Body of pancreas (tissue), 4 donors: ENCODE data around the gene LMOD2.

Experiments
- POLR2A ChIP-seq, 3 donors: fragments of 450-650 bp; IDR thresholded peaks; one replicate each; pipeline ENCODE4 v1.6.1; 2016; ENCODE audit warnings: antibody characterized with exemption in 3 of 3, mild to moderate bottlenecking in 2 of 3
- TF ChIP-seq, protein P1 (sequence below), 7 experiments: fragments of 450-650 bp in 4 of 7; fragments of 200-600 bp in 3 of 7; sonication (generic) in 3 of 7; IDR thresholded peaks; one replicate each; pipeline ENCODE4 v1.5.1; 2016 to 2019; ENCODE audit warnings: antibody characterized with exemption in 7 of 7

DNA sequence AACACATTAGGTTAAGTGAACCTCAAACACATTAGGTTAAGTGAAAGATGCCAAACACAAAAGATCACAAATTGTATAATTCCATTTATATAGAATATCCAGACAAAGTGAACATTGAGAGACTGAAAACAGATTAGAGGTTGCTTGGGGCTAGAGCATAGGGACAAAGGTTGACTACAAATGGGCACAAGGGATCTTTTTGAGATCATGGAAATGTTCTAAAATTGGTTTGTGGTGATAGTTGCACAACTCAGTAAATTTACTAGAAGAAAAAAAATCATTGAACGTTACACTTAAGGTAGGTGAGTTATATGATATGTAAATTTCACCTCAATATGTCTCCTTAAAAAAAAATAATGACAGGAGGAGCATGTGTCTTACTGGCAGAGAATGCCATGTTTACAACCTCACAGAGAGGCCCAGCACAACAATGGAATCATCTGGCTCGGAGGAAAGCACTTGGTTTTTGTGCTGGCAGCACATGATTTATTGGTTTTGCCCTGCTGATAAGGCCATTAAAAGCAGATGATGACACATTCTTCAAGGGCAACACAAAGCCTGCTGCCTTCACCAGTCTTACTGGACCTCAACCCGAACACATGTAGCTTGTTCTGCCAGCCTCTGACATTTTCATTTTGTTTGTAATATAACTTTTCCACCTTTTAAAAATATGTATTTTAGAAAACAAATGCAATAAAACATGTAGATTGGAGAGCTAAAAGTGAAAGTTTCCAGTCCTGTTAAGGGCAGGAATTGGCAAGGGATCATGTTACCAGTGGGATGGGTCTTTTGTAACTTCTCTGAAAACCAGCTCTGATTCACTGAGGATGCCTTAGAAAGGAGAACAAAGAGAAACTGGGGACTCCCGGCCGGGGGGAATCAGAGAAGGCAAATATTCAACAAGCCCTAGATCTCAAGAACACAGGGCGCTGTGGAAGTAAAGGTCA is 11.9 kb upstream of the LMOD2 start:
- TF ChIP-seq, protein P1, sequence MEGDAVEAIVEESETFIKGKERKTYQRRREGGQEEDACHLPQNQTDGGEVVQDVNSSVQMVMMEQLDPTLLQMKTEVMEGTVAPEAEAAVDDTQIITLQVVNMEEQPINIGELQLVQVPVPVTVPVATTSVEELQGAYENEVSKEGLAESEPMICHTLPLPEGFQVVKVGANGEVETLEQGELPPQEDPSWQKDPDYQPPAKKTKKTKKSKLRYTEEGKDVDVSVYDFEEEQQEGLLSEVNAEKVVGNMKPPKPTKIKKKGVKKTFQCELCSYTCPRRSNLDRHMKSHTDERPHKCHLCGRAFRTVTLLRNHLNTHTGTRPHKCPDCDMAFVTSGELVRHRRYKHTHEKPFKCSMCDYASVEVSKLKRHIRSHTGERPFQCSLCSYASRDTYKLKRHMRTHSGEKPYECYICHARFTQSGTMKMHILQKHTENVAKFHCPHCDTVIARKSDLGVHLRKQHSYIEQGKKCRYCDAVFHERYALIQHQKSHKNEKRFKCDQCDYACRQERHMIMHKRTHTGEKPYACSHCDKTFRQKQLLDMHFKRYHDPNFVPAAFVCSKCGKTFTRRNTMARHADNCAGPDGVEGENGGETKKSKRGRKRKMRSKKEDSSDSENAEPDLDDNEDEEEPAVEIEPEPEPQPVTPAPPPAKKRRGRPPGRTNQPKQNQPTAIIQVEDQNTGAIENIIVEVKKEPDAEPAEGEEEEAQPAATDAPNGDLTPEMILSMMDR (IDR thresholded peaks at IDR 0.05), result no peak
- TF ChIP-seq POLR2A (IDR thresholded peaks at IDR 0.05), result no peak
